Fibroblast of lung (primary cell): Measurements from ENCODE around the gene FBXO9. TPM values are rescaled to one million over a fixed set of nuclear protein-coding genes. Genes with fewer than 3 reads are reported as not detected.

Experiments used
- DNase-seq, 2 donors: peaks; one replicate each; pipeline versions ENCODE4 v3.0.0 to v3.0.0-alpha.2; 2010; ENCODE audit warnings: low read depth in 2 of 2
- H2AFZ ChIP-seq: 2 replicates; pipeline ENCODE4 v1.5.1; 2012; ENCODE audit warnings: low read length, control low read depth, inconsistent platforms
- H3K27ac ChIP-seq: 2 replicates; pipeline ENCODE4 v1.5.1; 2011; ENCODE audit warnings: low read length, control low read depth; ENCODE audit not compliant: insufficient read depth
- H3K27me3 ChIP-seq: 2 replicates; pipeline ENCODE4 v1.5.1; 2011; ENCODE audit warnings: mild to moderate bottlenecking, low read length; ENCODE audit not compliant: control insufficient read depth, insufficient read depth
- H3K36me3 ChIP-seq: 2 replicates; pipeline ENCODE4 v1.5.1; 2011; ENCODE audit warnings: low read length; ENCODE audit not compliant: control insufficient read depth, insufficient read depth
- H3K4me1 ChIP-seq: 2 replicates; pipeline ENCODE4 v1.5.1; 2011; ENCODE audit warnings: low read length; ENCODE audit not compliant: control insufficient read depth, insufficient read depth; ENCODE audit errors: extremely low read depth
- H3K4me2 ChIP-seq: 2 replicates; pipeline ENCODE4 v1.5.1; 2011; ENCODE audit warnings: low read length, control low read depth; ENCODE audit not compliant: insufficient read depth; ENCODE audit errors: extremely low read depth
- H3K4me3 ChIP-seq, 4 experiments: fragments of 200-600 bp in 1 of 4; sonication (generic) in 1 of 4; replicated peaks in 1 of 4; 2 replicates each; pipeline ENCODE4 v1.5.1; 2011 to 2016; ENCODE audit warnings: low read length in 4 of 4, low read depth in 3 of 4, mild to moderate bottlenecking in 3 of 4, control low read depth in 2 of 4, inconsistent platforms in 1 of 4, mixed read lengths in 1 of 4; ENCODE audit not compliant: insufficient read depth in 1 of 4; ENCODE audit errors: control extremely low read depth in 1 of 4
- H3K79me2 ChIP-seq: 2 replicates; pipeline ENCODE4 v1.5.1; 2012; ENCODE audit warnings: mild to moderate bottlenecking, low read length, inconsistent platforms; ENCODE audit not compliant: control insufficient read depth, insufficient read depth
- H3K9ac ChIP-seq: 2 replicates; pipeline ENCODE4 v1.5.1; 2011; ENCODE audit warnings: mild to moderate bottlenecking, low read length, control low read depth; ENCODE audit not compliant: insufficient read depth
- H3K9me3 ChIP-seq: 2 replicates; pipeline ENCODE4 v1.5.1; 2012; ENCODE audit warnings: low read depth, low read length; ENCODE audit not compliant: control insufficient read depth, insufficient read depth
- H4K20me1 ChIP-seq: 2 replicates; pipeline ENCODE4 v1.5.1; 2011; ENCODE audit warnings: low read length; ENCODE audit not compliant: control insufficient read depth, insufficient read depth; ENCODE audit errors: extremely low read depth
- CTCF ChIP-seq, 2 donors: IDR thresholded peaks in 1 of 2; conservative IDR thresholded peaks in 1 of 2; 1 replicate in 1 of 2; 2 replicates in 1 of 2; pipeline ENCODE4 v1.5.1; 2011 to 2012; ENCODE audit warnings: low read length in 2 of 2, control low read depth in 1 of 2, inconsistent platforms in 1 of 2, low read depth in 1 of 2, mild to moderate bottlenecking in 1 of 2
- EZH2 ChIP-seq: IDR thresholded peaks from 2 replicates; pipeline ENCODE4 v1.5.1; 2012; ENCODE audit warnings: low read length, control low read depth, mild to moderate bottlenecking; ENCODE audit errors: missing control alignments
- polyA plus RNA-seq, 2 donors: library from polyadenylated mRNA; depleted of rRNA in 1 of 2; stranded (reverse) in 1 of 2; unstranded in 1 of 2; fragments of >200 nt; gene quantifications; 2 replicates each; pipeline ENCODE4 v1.2.1, GENCODE V29; 2011 to 2012; ENCODE audit warnings: missing spikeins in 1 of 2
- total RNA-seq: library from RNA; depleted of rRNA; stranded (reverse); fragments of >200 nt; gene quantifications from 2 replicates; pipeline ENCODE4 v1.2.1, GENCODE V29; 2014

Gene FBXO9
- total and polyA plus RNA-seq, 2 donors (not counting 1 experiment from before 2014, with no cell fraction given), result 44.8 to 65.2 TPM

GRCh38 chr6:53038596-53038995, 26.6 kb upstream of the FBXO9 start:
- H3K4me2 ChIP-seq, result no peak overlapping the region
- no peak for DNase-seq
- H3K36me3 ChIP-seq, result peaks cover 5% of the 10 kb centered on the region
- TF ChIP-seq EZH2 (no peak), CTCF (conservative IDR thresholded peaks at IDR 0.05 in 1 of 2, IDR thresholded peaks at IDR 0.05 in 1 of 2; ENCODE audit: low read depth in 1 of 2, low read length in 2 of 2) (no peak)
- H3K79me2 ChIP-seq, result no peaks in the 10 kb centered on the region
- H3K9ac ChIP-seq, result no peak overlapping the region
- H3K27ac ChIP-seq, result no peak overlapping the region
- peaks cover 24% of the 10 kb centered on the region for H3K4me1 ChIP-seq
- no peaks in the 10 kb centered on the region for H3K9me3 ChIP-seq
- no peaks in the 10 kb centered on the region for H3K27me3 ChIP-seq
- H4K20me1 ChIP-seq, result no peaks in the 10 kb centered on the region
- H3K4me3 ChIP-seq, result no peak overlapping the region
- H2AFZ ChIP-seq, result no peak overlapping the region

DNA sequence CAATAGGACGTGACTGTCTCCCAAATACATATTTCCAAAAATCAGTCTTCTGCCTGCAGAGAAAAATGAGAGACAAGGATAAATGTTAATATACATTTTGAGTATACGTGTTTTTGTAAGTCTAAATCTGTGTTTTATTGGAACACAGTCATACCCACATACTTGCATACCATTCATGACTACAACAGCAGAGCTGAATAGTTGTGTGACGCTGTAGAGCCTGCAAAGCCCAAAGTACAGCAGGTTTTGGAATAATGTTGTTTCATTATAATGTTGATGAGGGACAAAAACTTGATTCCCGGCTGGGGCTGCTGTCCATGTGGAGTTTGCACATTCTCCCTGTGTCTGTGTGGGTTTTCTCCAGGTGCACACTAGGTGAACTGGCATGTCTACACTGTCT, 23.8 kb upstream of the FBXO9 start:
- Histone ChIP-seq H3K4me3 (no peak overlapping the region), H3K27me3 (no peaks in the 10 kb centered on the region), H3K4me1 (peaks cover 24% of the 10 kb centered on the region), H2AFZ (no peak overlapping the region), H3K27ac (peak overlapping the region; percentile 67), H3K79me2 (peaks cover 1% of the 10 kb centered on the region), H4K20me1 (no peaks in the 10 kb centered on the region), H3K4me2 (peak overlapping the region; percentile 51), H3K9ac (no peak overlapping the region), H3K36me3 (peaks cover 5% of the 10 kb centered on the region), H3K9me3 (no peaks in the 10 kb centered on the region)
- peak; percentile 50 to 90 for DNase-seq
- no peak for TF ChIP-seq CTCF (conservative IDR thresholded peaks at IDR 0.05 in 1 of 2, IDR thresholded peaks at IDR 0.05 in 1 of 2; ENCODE audit: low read depth in 1 of 2, low read length in 2 of 2)
- no peak for TF ChIP-seq EZH2

GRCh38 chr6:53042112-53042511, 23.1 kb upstream of the FBXO9 start:
- Histone ChIP-seq H3K27me3 (no peaks in the 10 kb centered on the region), H3K27ac (peak overlapping the region; percentile 78), H3K9ac (no peak overlapping the region), H4K20me1 (no peaks in the 10 kb centered on the region), H3K4me3 (peak overlapping the region in 2 of 4 experiments; percentile 17 to 18), H2AFZ (no peak overlapping the region), H3K4me2 (peak overlapping the region; percentile 72), H3K36me3 (peaks cover 5% of the 10 kb centered on the region), H3K79me2 (peaks cover 1% of the 10 kb centered on the region), H3K9me3 (no peaks in the 10 kb centered on the region), H3K4me1 (peaks cover 24% of the 10 kb centered on the region)
- DNase-seq, result peak; percentile 96
- TF ChIP-seq CTCF (conservative IDR thresholded peaks at IDR 0.05 in 1 of 2, IDR thresholded peaks at IDR 0.05 in 1 of 2; ENCODE audit: low read depth in 1 of 2, low read length in 2 of 2) (no peak), EZH2 (no peak)
